GM19438 (cell line): Measurements from ENCODE around the gene TREM1.
A peak's percentile ranks its signal among the peaks of the same experiment; 100 is the strongest.

ENCODE experiments used
- ATAC-seq: cut with Tn5 transposase; IDR thresholded peaks from one replicate; pipeline ENCODE4 v1.9.1; 2021; ENCODE audit warnings: low read depth; ENCODE audit not compliant: unreplicated experiment

TREM1 gene

DNA sequence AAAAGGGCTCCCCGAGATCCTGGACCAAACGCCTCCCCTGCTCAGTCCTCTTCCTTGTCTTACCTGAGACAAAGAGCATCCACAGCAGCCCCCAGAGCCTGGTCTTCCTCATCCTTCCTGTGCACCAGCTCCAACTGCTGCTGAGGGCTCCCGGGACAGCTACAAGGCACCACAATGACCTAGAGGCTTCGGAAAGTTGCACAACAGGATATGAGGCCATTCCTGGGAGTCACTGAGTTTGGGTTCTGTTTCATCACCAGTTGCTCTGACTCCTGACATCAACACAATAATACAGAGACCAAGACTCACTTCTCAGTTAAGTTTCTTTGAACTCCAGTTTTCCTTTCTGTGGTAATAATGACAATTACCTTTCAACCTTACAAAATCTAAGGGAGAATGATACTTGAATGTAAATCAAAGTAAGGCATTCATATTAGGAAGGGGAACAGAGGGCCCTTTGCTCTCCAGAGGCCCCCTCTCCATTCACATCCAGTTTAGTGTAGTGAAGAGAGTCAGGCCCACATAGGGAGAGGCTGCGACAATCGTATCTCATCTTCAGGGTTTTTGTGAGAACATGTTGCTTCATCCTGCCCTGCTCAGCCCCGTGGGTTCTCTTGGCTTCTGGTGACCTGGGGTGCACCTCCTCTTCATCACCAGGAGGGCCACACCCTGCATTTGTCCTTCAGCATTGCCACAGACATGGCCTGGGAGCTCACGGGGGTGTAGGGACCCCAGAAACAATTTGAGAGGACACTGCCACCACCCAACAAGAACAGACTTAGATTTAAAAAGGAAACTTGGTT is at the start of gene TREM1:
Gene TREM1, minus strand, starts transcription at position 139 of the 803 bp plus-strand sequence. Its CDS starts 27 bp downstream, at position 112.
- ATAC-seq: no peak

DNA sequence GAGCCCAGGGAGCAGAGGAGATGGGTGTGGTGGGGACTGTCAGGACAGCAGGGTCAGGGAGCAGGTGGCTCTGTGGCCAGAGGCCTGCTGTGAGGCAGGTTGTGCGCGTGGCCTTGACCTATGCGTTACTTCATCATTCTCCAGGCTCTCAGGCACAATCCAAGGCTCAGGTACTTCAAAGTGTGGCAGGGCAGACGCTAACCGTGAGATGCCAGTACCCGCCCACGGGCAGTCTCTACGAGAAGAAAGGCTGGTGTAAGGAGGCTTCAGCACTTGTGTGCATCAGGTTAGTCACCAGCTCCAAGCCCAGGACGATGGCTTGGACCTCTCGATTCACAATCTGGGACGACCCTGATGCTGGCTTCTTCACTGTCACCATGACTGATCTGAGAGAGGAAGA is 49.5 kb upstream of the TREM1 start:
- ATAC-seq: no peak

DNA sequence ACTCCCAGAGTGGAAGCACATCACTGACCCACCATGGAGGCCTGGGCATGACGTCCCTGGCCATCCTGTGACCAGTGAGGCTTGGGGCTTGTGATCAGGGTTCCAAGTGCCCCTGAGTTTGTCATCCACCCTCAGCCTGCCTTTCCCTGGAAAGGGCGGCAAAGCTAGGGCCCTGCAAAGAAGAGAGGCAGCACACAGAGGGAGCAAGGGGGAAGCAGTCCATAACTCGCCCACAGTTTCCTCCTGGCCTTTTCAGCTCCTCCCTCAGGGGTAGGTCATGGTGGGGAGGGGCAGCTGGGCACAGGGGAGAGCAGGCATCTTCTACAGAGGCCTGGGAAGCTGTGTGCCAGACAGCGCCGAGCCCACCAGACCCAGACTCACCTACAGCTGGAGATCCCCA is 48.8 kb upstream of the TREM1 start, which contains the start of gene NCR2:
Gene NCR2, plus strand, starts transcription at position 313 of the 400 bp plus-strand sequence. CDS start 269 bp downstream, outside the sequence.
- ATAC-seq: no peak

DNA sequence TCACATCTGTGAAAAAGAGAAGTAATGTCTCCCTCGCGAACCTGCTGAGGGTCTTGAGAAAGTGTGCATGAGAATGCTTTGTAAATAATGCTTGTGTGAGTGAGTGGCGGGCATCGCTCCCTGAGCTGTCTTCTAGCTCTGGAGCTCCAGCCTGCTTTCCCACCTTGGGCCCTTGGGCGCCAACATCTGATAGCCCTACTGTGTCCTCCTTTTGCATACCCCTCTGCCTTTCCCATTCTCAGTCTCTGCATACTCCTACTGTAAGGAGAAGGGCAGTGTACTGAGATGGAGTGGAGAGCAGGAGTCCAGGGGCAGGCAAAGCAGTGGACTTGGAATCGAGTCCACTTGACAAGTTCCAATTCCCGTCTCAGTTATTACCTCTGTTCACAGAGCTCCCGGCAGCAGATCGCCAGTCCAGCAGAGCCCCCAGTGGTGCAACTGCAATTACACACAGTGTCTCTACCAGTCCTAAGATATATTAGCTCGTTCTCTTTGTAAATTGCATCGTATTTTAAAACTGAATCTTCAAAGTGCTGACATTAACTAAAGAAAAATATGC is 48.1 kb upstream of the TREM1 start:
- no peak for ATAC-seq

DNA sequence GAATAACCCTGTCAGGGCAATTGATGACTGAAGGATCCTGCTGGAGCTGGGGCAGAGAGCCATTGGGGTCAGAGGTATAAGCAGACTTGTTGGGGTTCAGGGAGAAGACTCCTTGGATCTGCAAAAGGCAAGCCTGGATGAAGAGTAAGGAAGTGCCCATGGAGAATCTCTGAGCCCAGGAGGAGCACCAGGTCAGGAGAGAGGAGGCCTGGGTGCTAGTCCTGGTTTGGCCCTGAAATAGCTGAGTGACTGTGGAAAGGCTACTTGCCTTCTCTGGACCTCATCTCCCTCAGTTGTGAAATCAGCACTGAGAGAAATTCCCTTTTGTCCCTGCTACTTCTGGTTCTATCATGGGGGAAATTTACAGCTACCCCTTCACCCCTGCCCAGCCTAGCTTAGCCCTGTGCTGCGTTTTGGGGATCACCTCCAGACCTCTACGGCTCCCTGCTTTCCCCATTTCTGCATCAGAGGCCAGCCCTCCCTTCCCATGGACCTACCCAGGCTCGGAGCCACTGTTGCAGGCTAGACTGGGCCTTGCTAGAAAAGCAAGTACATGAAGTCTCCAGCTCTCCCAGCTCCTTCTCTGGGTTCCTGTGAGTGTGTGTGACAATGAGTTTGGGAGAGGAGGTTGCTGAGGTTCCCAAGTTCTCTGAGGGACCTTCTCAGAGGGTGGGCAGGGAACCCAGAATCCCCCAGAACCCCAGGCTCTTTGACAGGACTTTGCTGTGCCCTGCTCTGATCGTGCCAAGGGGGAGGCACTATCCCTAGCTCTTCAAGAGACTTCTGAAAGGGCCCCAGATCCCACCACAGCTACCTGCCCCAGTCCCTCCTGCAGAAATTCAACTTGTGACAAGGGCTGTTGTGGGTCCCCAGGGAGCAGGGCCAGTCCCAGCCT is 46.6 kb upstream of the TREM1 start:
- no peak for ATAC-seq

DNA sequence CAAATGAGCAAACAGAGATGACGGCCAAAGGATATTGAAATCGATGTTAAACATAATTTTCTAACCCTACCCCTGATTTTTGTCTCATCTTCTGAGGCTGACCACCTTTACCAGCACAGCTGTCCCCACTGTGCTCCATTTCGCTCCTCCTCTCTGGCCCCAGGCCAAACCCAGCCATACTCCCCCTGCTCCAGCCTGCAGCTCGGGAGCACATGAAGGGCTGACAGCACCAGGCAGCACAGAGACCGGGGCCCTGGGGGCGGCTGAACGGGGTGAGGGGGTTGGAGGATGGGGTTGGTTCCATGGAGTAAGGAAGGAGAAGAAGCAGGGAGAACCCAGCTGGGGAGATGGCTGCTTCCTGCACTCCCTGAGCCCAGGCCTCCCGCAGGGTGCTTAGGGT is 45.8 kb upstream of the TREM1 start:
- ATAC-seq: no peak

DNA sequence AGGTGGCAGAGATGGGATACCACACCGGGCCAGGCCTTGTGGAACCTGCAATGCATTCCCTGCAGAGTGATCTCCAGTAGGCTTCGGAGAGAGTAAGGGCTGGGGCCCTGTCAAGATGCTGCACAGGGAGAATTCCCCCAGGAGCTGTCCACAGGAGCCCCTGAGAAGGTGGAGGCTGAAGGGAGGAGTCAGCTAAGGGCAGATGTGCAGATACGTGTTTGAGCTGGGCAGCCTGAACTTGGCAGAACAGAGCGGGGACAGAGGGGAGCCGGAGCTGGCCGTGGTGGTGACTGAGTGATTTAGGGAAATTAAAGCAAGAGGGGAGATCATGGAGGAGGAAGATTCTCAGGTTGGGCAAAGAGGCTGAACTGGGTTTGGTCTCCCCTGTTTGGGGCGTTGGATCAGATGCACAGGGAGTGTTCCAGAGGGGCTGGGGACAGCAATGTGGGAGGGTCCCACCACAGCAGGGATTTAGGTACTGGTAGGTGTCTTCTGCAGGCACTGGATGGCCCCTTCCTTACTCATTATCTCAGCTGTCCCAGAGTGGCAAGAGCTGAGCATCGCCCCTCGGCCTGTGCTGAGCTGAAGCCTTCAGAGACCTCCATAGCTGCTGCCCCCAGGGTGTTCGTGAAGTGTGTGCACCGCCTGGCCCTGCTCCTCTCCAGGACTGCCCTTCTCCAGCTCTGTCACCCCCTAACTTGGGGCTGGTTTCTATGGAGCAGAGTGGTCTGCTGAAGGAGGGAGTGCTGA is 45.1 kb upstream of the TREM1 start:
- ATAC-seq: no peak

DNA sequence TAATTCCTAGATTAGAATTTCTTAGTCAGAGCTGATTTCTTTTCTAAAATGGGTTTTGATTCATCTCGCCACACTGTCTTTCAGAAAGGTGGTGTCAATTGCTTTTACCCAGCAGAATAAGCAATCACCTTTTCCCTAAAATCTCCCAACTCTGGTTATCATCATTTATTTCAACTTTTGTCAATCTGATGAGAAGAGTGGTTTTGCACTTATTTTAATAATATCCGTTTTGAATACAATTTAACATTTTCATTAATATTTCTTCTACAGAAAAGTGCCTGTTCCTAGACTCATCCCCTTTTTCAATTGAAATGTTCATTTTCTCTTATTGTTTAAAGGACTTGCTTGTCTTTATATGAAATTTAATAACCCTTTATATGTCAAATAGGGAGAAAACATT is 40.7 kb upstream of the TREM1 start:
- ATAC-seq: no peak

DNA sequence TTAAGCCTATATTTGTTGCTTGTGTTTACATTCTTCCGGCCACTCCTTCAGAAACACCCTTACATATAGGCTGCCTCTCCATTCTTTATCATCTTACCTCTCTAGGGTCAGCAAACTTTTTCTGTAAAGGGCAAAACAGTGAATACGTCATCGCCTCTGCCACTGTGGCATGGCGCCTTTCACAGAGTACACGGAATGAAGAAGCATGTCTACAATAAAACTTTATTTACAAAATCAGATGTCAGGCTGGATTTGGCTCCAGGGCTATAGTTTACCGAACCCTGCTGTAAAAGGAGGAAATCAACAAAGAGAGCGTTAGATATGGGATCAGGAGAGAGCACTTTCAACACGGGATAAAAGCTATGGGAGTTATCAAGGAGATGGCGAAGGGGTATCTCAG is 39.6 kb upstream of the TREM1 start:
- ATAC-seq: no peak

DNA sequence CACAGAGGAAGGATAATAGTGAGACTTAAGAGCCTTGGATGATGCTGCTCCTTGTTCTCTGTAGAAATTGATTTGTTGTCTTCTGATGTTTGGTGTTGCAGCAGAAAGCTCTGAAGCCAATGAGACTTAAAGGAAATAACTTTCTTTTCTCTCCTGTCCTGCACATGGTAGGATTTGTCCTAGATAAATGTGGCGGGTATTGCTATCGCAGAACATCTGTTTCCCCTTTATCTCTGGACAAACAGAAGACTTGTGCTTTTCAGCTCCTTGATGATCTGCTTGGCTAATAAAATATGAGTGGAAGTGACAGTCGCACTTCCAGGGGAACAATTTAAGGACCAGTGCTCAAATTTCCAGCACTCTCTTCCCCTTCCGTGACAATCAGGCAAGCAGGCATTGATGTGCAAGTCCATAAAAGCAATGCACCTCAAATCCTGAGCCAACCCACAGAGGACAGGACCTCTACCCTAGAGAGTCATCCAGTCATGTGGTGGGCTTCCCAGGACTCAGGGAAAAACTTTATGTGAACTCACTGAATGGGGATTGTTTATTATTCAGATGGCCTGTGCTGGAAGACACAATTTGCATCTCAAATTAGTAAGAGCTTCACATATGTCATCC is 39.1 kb upstream of the TREM1 start:
- ATAC-seq: no peak

DNA sequence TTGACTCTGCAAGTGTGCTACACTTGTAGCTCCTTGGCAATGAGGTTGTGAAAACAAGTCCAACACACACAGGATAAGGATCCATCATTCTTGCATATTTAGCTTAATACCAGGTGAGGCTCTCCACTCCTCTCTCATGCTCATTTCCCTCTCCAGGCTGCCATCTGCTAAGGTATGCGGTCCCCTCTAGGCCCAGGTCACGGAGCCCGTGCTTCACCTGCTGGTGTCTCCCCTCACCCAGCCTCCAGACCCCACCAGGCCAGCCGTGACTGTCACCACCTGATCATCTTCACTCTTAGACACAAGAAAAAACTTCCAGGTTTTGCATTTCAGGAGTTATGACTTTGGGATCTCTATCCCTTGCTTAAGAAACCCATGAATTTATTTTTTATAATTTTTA is 34.7 kb upstream of the TREM1 start:
- no peak for ATAC-seq

DNA sequence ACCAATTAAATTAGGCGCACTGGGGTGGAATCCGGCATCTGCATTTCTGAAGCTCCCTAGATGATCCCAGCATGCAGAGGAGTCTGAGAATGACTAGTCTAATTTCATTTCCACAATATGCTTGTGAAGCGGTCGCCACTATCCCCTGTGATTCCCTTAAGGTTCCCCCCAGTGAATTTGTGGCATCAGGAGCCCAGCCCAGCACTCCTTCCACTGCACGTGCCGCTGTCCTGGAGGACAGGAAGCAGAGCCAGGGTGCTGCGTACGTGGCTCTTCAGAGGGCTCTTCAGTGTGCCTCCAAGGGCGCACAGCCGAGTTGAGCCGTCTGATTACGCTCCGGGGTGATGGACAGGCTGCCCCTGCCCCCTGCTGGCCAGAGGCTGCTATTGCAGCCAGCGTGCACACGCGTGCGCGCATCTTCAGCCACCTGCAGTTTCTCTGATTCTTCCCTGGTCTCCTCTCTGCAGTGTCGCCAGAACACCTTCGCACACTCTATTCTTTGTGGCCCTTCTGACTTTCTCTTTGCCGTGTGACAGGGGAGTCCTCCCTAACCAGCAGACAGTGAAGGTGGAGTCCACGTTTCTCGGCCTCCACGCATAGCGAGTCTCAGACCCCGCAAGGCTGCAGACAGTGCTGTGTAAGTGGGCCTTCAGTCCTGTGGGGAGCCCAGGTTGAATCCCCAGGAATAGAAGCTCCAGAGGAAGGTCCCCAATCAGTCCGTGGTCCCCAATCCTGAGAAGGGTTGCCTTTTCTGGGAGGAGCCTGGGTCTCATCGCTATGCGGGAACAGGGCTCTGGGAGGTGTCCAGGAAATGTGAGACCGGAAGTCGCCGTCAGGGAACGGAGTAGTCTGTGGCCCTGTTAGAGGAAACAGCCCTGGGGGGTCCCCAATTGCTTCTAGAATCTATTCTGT is 32.4 kb upstream of the TREM1 start:
- ATAC-seq: peak; percentile 87

DNA sequence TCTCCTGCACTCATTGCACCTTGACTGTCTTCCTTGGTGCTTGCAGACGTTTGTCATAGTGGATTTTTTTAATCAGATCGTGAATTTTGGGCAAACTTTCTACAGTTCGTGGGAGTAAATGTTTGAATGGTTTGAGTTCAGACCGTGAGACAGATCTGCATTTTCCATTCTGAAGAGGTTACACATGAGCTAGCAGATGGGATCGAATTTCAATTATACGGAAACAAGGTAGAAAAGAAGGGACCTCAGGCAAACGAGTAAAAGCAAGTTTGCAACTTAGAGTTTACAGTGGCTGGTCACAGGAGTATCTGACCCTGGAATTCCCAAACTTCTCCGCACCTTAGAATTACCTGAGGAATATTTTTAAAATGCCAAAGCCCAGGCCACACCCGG is 31.8 kb upstream of the TREM1 start:
- ATAC-seq: no peak

DNA sequence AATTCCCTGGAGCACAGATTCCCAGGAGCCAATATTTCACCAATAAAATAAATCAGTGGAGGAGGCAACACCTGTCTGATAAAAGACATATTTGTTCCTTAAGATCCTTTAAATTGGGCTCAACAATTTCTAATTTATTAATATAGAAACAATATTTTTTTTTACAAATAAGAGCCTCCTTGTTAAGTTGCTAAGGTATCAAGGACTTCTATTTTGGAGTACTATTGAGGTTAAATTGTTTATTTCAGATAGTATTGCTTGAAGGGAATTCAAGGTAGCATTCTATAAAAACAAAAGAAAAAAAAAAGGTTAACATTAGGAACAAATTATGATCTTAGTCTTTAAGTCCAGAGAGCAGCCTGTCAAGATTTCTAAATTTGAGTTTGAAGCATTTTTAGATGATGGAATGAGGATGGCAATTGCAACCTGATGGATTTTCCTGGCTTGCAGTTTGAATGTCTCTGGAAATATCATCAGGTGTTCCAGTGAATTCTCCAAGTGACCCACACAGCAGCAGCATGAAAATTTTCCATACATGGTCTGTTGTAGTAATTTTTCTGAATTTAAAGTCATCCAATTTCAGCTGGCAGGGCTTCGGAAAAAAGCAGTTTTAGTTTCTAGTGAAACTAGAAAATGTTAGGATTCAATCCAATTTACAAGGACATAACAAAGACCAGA is 29.6 kb upstream of the TREM1 start:
- no peak for ATAC-seq

DNA sequence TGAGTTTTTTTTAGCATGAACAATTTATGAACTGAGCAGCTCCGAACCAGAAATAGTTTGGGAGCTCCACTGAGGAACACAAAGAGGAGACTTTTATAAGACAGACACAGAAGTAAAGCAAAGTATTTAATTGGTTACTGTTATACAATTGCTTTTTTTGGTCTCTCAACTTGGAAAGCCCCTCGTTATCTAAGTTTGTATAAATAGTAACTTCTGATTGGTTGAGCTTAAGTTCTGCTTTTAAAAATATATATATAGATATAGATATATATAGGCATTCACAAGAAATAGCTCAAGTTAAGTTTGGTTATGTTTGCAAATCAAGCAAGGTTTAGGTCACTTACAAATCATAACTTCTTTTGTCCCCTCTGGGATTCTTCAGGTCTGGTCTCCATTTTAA is 28.7 kb upstream of the TREM1 start:
- no peak for ATAC-seq

DNA sequence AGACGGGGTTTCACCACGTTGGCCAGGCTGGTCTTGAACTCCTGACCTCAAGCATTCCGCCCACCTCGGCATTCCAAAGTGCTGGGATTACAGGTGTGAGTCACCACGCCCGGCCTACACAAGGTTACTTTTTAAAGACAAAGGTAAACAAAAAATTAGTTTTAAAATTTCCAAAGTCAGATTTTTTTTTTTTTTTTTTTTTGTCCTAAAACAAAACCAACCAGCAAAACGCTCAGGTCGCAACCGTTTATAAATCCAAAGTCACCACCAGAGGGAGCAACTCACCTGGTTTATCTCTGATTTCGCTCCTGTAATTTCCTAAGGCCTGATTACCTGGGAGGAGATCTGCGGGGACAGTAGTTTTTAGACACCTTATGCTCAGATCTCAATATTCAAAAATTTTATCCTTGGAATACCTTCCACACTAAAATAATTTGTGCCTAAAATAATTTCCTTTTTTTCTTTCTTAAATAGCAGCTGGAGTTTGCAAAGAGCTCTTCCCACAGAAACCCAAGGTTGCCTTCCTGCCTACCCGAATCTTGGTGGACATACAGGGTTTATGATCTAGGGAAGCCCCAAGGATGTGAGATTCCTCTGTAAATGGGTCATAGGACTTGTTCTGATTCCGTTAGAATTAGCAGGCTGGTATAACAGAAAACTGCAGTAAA is 19.8 kb upstream of the TREM1 start:
- no peak for ATAC-seq

DNA sequence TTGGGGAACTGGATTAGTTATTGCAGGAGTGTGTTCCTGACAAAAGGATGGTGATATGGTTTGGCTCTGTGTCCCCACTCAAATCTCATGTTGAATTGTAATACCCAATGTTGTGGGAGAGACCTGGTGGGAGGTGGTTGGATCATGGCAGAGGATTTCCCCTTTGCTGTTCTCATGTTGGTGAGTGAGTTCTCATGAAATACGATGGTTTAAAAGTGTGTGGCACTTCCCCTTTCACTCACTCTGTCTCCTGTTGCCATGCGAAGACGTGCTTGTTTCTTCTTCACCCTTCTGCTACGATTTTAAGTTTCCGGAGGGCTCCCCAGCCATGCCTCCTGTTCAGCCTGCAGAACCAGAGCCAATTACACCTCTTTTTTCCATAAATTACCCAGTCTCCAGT is 16.2 kb upstream of the TREM1 start:
- no peak for ATAC-seq
